GM12891 (cell line): ENCODE measurements around the gene ANO4.

Source experiments
- PAX5 ChIP-seq: IDR thresholded peaks from 2 replicates; pipeline ENCODE4 v1.6.1; 2011; ENCODE audit warnings: low read length, moderate library complexity, mild to moderate bottlenecking; ENCODE audit not compliant: insufficient read depth, severe bottlenecking
- POLR2A ChIP-seq: IDR thresholded peaks from 2 replicates; pipeline ENCODE4 v1.6.1; 2011; ENCODE audit warnings: low read depth, low read length, control low read depth
- POLR2AphosphoS5 ChIP-seq: IDR thresholded peaks from 2 replicates; pipeline ENCODE4 v1.6.1; 2011; ENCODE audit warnings: low read depth, low read length, control low read depth
- POU2F2 ChIP-seq: IDR thresholded peaks from 2 replicates; pipeline ENCODE4 v1.6.1; 2011; ENCODE audit warnings: low read depth, mild to moderate bottlenecking, control low read depth, low read length, moderate library complexity
- SPI1 ChIP-seq: IDR thresholded peaks from 2 replicates; pipeline ENCODE4 v1.6.1; 2011; ENCODE audit warnings: low read depth, low read length, control low read depth

DNA sequence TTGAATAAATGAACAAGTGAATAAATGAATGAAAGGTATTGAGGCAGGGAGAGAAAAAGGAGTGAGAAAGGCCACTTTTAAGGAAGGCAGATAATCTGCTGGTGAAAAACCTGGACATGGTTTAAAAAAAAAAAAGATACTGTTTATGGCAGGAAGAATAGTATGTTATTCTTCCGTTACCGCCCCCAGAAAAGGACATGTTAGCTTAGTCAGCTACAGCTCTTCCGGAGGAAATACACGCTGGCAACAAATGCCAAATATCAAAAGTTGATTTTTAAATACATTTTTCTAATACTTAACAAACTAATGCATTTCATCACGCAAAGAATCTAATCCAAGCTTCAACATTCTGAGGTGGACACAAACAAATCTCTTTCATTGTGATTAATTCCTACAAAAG, 372.3 kb downstream of the ANO4 start:
- TF ChIP-seq POLR2A (no peak), PAX5 (no peak), POLR2AphosphoS5 (no peak), SPI1 (no peak), POU2F2 (no peak)
